Cardiac fibroblast (primary cell): ENCODE results near the gene LRRC57.

Experiments used
- DNase-seq, 2 donors: peaks; one replicate each; pipeline versions ENCODE4 v3.0.0 to v3.0.0-alpha.2; 2010; ENCODE audit warnings: low read depth in 2 of 2
- H3K4me3 ChIP-seq, 2 donors: replicated peaks in 1 of 2; 1 replicate in 1 of 2; 2 replicates in 1 of 2; pipeline ENCODE4 v1.5.1; 2011; ENCODE audit warnings: low read depth in 2 of 2, low read length in 2 of 2, mild to moderate bottlenecking in 2 of 2, moderate library complexity in 1 of 2
- CTCF ChIP-seq: IDR thresholded peaks from one replicate; pipeline ENCODE4 v1.5.1; 2011; ENCODE audit warnings: low read depth, mild to moderate bottlenecking, low read length, inconsistent platforms

LRRC57 gene

GRCh38 chr15:42590619-42591237 is 42.1 kb upstream of the LRRC57 start:
- no peak for TF ChIP-seq CTCF
- no peak for DNase-seq
- H3K4me3 ChIP-seq: no peak overlapping the region

GRCh38 chr15:42584031-42584765 is 35.6 kb upstream of the LRRC57 start:
- DNase-seq: peak in 1 of 2 donors; percentile 31
- H3K4me3 ChIP-seq: no peak overlapping the region
- TF ChIP-seq CTCF: no peak

DNA sequence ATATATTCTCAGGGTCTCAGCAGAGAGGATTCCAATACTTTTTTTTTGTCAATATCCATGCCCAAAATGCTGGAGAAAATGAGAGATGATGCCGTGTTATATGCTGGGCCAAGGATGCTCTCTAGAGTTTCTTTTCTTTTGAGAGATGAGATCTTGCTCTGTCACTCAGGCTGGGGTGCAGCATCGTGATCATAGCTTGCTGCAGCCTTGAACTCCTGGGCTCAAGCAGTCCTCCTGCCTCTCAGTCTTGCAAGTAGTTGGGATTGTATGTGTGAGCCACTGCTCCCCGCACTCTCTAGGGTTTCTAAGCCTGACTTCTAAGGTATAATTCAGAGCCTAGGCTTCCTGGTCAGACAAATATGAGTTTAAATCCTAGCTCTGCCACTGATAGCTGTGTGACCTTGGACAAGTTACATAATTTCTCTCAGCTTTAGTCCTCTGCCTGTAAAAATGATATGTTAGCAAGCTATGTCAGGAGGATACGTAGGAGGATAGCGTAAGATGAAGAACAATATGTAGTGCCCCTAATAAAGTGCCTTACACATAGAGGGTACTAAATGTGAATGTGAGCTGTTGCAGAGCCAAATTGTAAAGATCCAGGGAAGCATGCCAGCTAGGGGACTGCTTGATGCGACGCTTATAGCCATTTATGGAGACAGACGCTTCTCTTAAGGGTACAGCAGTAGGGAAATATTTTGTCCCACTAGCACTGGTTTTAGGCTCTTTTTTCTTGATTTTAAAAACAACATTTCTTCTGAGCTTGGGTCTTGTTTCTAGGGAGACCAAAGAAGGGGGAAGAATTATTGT is 34.2 kb upstream of the LRRC57 start:
- no peak for TF ChIP-seq CTCF
- no peak for DNase-seq
- no peak overlapping the region for H3K4me3 ChIP-seq

- peak overlapping the region; percentile 44 to 56 for H3K4me3 ChIP-seq
- TF ChIP-seq CTCF: no peak
- peak; percentile 66 to 75 for DNase-seq
Measured at GRCh38 chr15:42581272-42581730, 32.7 kb upstream of the LRRC57 start.

- TF ChIP-seq CTCF: no peak
- no peak overlapping the region for H3K4me3 ChIP-seq
- DNase-seq: no peak
Measured at GRCh38 chr15:42578984-42579537, 30.5 kb upstream of the LRRC57 start.

DNA sequence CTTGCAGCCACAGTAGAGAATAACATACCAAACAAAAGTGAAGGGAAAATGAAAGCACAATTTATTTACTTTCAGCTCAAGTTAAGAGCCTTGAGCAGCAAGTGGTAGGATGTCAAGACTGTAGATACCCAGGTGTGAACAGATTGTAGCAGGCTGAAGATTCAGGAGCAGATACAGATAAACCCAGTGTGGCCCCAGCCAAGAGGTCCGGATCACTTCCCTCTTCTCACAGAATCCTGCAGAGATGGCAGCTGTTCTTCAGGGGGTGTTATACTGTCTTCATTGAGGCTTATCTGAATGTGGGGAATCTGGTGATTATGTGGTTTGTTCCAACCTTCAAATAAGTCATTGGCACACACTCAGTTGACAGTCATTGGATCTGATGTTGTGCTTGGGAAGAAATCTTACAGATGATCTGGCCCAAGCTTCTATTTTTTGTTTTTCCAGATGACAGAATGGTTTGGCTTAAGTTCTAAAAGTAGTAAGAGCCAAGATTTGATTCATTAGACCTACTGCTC is 29.0 kb upstream of the LRRC57 start:
- no peak overlapping the region for H3K4me3 ChIP-seq
- TF ChIP-seq CTCF: no peak

More for the DNA sequence above, 29.0 kb upstream of the LRRC57 start:
- DNase-seq: peak; percentile 65 to 83
